Measurements from ENCODE around the gene AGTR1.

AGTR1 gene

GRCh38 chr3:148735597-148735996 is 37.9 kb downstream of the AGTR1 start:
- FAIRE-seq (no peak), DNase-seq (ENCODE audit: insufficient read length, low spot score) (no peak)
- TF ChIP-seq PAX5 (IDR thresholded peaks at IDR 0.05; ENCODE audit: insufficient read depth, low read length, severe bottlenecking) (no peak), TAF1 (IDR thresholded peaks at IDR 0.05; ENCODE audit: low read depth, low read length) (no peak), POU2F2 (IDR thresholded peaks at IDR 0.05; ENCODE audit: low read depth, low read length) (no peak), POLR2A (IDR thresholded peaks at IDR 0.05; ENCODE audit: low read depth, low read length) (no peak), POLR2AphosphoS5 (IDR thresholded peaks at IDR 0.05; ENCODE audit: low read depth, low read length) (no peak), SPI1 (IDR thresholded peaks at IDR 0.05; ENCODE audit: low read depth, low read length) (no peak)

- FAIRE-seq = no peak
- DNase-seq (ENCODE audit: insufficient read length, low spot score) = no peak
- TF ChIP-seq POU2F2 (IDR thresholded peaks at IDR 0.05; ENCODE audit: low read depth, low read length) (no peak), TAF1 (IDR thresholded peaks at IDR 0.05; ENCODE audit: low read depth, low read length) (no peak), SPI1 (IDR thresholded peaks at IDR 0.05; ENCODE audit: low read depth, low read length) (no peak), POLR2A (IDR thresholded peaks at IDR 0.05; ENCODE audit: low read depth, low read length) (no peak), POLR2AphosphoS5 (IDR thresholded peaks at IDR 0.05; ENCODE audit: low read depth, low read length) (no peak), PAX5 (IDR thresholded peaks at IDR 0.05; ENCODE audit: insufficient read depth, low read length, severe bottlenecking) (no peak)
Measured at GRCh38 chr3:148736086-148736485, 38.4 kb downstream of the AGTR1 start.

- no peak for DNase-seq (ENCODE audit: insufficient read length, low spot score)
- FAIRE-seq = no peak
- TF ChIP-seq PAX5 (IDR thresholded peaks at IDR 0.05; ENCODE audit: insufficient read depth, low read length, severe bottlenecking) = no peak
- TF ChIP-seq POLR2AphosphoS5 (IDR thresholded peaks at IDR 0.05; ENCODE audit: low read depth, low read length) = no peak
- no peak for TF ChIP-seq TAF1 (IDR thresholded peaks at IDR 0.05; ENCODE audit: low read depth, low read length)
- TF ChIP-seq POU2F2 (IDR thresholded peaks at IDR 0.05; ENCODE audit: low read depth, low read length) = no peak
- no peak for TF ChIP-seq SPI1 (IDR thresholded peaks at IDR 0.05; ENCODE audit: low read depth, low read length)
- TF ChIP-seq POLR2A (IDR thresholded peaks at IDR 0.05; ENCODE audit: low read depth, low read length) = no peak
Measured at GRCh38 chr3:148737104-148737530, 39.4 kb downstream of the AGTR1 start.

GRCh38 chr3:148739720-148740119 is 42.0 kb downstream of the AGTR1 start:
- FAIRE-seq (no peak), DNase-seq (ENCODE audit: insufficient read length, low spot score) (no peak)
- TF ChIP-seq POU2F2 (IDR thresholded peaks at IDR 0.05; ENCODE audit: low read depth, low read length) (no peak), POLR2AphosphoS5 (IDR thresholded peaks at IDR 0.05; ENCODE audit: low read depth, low read length) (no peak)

- FAIRE-seq (no peak), DNase-seq (ENCODE audit: insufficient read length, low spot score) (no peak)
- no peak for TF ChIP-seq PAX5 (IDR thresholded peaks at IDR 0.05; ENCODE audit: insufficient read depth, low read length, severe bottlenecking)
- no peak for TF ChIP-seq POLR2A (IDR thresholded peaks at IDR 0.05; ENCODE audit: low read depth, low read length)
- TF ChIP-seq SPI1 (IDR thresholded peaks at IDR 0.05; ENCODE audit: low read depth, low read length) = no peak
- TF ChIP-seq POLR2AphosphoS5 (IDR thresholded peaks at IDR 0.05; ENCODE audit: low read depth, low read length) = no peak
- no peak for TF ChIP-seq TAF1 (IDR thresholded peaks at IDR 0.05; ENCODE audit: low read depth, low read length)
- TF ChIP-seq POU2F2 (IDR thresholded peaks at IDR 0.05; ENCODE audit: low read depth, low read length) = no peak
Measured at GRCh38 chr3:148740291-148740690, 42.6 kb downstream of the AGTR1 start.

- DNase-seq (ENCODE audit: insufficient read length, low spot score) (no peak), FAIRE-seq (no peak)
- TF ChIP-seq PAX5 (IDR thresholded peaks at IDR 0.05; ENCODE audit: insufficient read depth, low read length, severe bottlenecking) = no peak
- no peak for TF ChIP-seq TAF1 (IDR thresholded peaks at IDR 0.05; ENCODE audit: low read depth, low read length)
- no peak for TF ChIP-seq POU2F2 (IDR thresholded peaks at IDR 0.05; ENCODE audit: low read depth, low read length)
Measured at GRCh38 chr3:148741219-148741618, 43.5 kb downstream of the AGTR1 start.

GRCh38 chr3:148742118-148742517 is 44.4 kb downstream of the AGTR1 start:
- no peak for DNase-seq (ENCODE audit: insufficient read length, low spot score)
- no peak for FAIRE-seq
- TF ChIP-seq SPI1 (IDR thresholded peaks at IDR 0.05; ENCODE audit: low read depth, low read length) = no peak
- TF ChIP-seq TAF1 (IDR thresholded peaks at IDR 0.05; ENCODE audit: low read depth, low read length) = no peak
- TF ChIP-seq POU2F2 (IDR thresholded peaks at IDR 0.05; ENCODE audit: low read depth, low read length) = no peak
- no peak for TF ChIP-seq POLR2A (IDR thresholded peaks at IDR 0.05; ENCODE audit: low read depth, low read length)
- no peak for TF ChIP-seq POLR2AphosphoS5 (IDR thresholded peaks at IDR 0.05; ENCODE audit: low read depth, low read length)
- TF ChIP-seq PAX5 (IDR thresholded peaks at IDR 0.05; ENCODE audit: insufficient read depth, low read length, severe bottlenecking) = no peak

GRCh38 chr3:148746053-148746452 is 48.4 kb downstream of the AGTR1 start:
- DNase-seq (ENCODE audit: insufficient read length, low spot score) (no peak), FAIRE-seq (no peak)
- TF ChIP-seq POU2F2 (IDR thresholded peaks at IDR 0.05; ENCODE audit: low read depth, low read length) = no peak
- no peak for TF ChIP-seq POLR2AphosphoS5 (IDR thresholded peaks at IDR 0.05; ENCODE audit: low read depth, low read length)
- no peak for TF ChIP-seq TAF1 (IDR thresholded peaks at IDR 0.05; ENCODE audit: low read depth, low read length)

- TF ChIP-seq POLR2A (IDR thresholded peaks at IDR 0.05; ENCODE audit: low read depth, low read length) (no peak), TAF1 (IDR thresholded peaks at IDR 0.05; ENCODE audit: low read depth, low read length) (no peak), POLR2AphosphoS5 (IDR thresholded peaks at IDR 0.05; ENCODE audit: low read depth, low read length) (no peak), SPI1 (IDR thresholded peaks at IDR 0.05; ENCODE audit: low read depth, low read length) (no peak), POU2F2 (IDR thresholded peaks at IDR 0.05; ENCODE audit: low read depth, low read length) (no peak), PAX5 (IDR thresholded peaks at IDR 0.05; ENCODE audit: insufficient read depth, low read length, severe bottlenecking) (no peak)
- FAIRE-seq = no peak
- DNase-seq (ENCODE audit: insufficient read length, low spot score) = no peak
Measured at GRCh38 chr3:148748283-148748682, 50.6 kb downstream of the AGTR1 start.

- no peak for DNase-seq (ENCODE audit: insufficient read length, low spot score)
- FAIRE-seq = no peak
- TF ChIP-seq TAF1 (IDR thresholded peaks at IDR 0.05; ENCODE audit: low read depth, low read length) (no peak), POLR2AphosphoS5 (IDR thresholded peaks at IDR 0.05; ENCODE audit: low read depth, low read length) (no peak), PAX5 (IDR thresholded peaks at IDR 0.05; ENCODE audit: insufficient read depth, low read length, severe bottlenecking) (no peak), POLR2A (IDR thresholded peaks at IDR 0.05; ENCODE audit: low read depth, low read length) (no peak), POU2F2 (IDR thresholded peaks at IDR 0.05; ENCODE audit: low read depth, low read length) (no peak), SPI1 (IDR thresholded peaks at IDR 0.05; ENCODE audit: low read depth, low read length) (no peak)
Measured at GRCh38 chr3:148750296-148750695, 52.6 kb downstream of the AGTR1 start.

All from GM12891 (cell line).